ENCODE data around the gene DNAJA2. TPM values are rescaled to one million over a fixed set of nuclear protein-coding genes. Genes with fewer than 3 reads are reported as not detected.

DNAJA2 gene
- total and polyA plus RNA-seq, 9 of the 15 experiments (the other 6 are each of a cell fraction or from before 2014, with no cell fraction given): 24.1 to 75.9 (median 50.7) TPM

- no peak for TF ChIP-seq ZNF407 (IDR thresholded peaks at IDR 0.05; ENCODE audit: low read depth)
- TF ChIP-seq ETV6 (IDR thresholded peaks at IDR 0.05; ENCODE audit: borderline replicate concordance in 1 of 2, low read depth in 2 of 2, low read length in 1 of 2): no peak
- TF ChIP-seq ETV6 (CRISPR knock-in tag; IDR thresholded peaks at IDR 0.05; ENCODE audit: borderline replicate concordance): no peak
- TF ChIP-seq ERF (CRISPR knock-in tag; IDR thresholded peaks at IDR 0.05): no peak
- peak; percentile 73 to 89 for TF ChIP-seq E2F6 (IDR thresholded peaks at IDR 0.05; ENCODE audit: borderline replicate concordance in 1 of 2, extremely low read depth in 1 of 2, insufficient read depth in 1 of 2, insufficient read length in 1 of 2, low read depth in 1 of 2, low read length in 1 of 2, poor library complexity in 1 of 2, severe bottlenecking in 1 of 2)
- TF ChIP-seq NFIX (CRISPR knock-in tag; IDR thresholded peaks at IDR 0.05; ENCODE audit: low read depth): no peak
- no peak for TF ChIP-seq PHTF2 (CRISPR knock-in tag; IDR thresholded peaks at IDR 0.05)
- TF ChIP-seq HMBOX1 (IDR thresholded peaks at IDR 0.05): no peak
- TF ChIP-seq ZNF584 (CRISPR knock-in tag; IDR thresholded peaks at IDR 0.05; ENCODE audit: low read depth): no peak
- no peak for TF ChIP-seq RFX7 (CRISPR knock-in tag; IDR thresholded peaks at IDR 0.05)
- no peak for TF ChIP-seq SMAD3 (CRISPR knock-in tag; conservative IDR thresholded peaks at IDR 0.05)
- peak; percentile 60; the same call in 1 of the 2 replicates for TF ChIP-seq MYC (IDR thresholded peaks at IDR 0.05; ENCODE audit: low read depth, low read length)
- TF ChIP-seq MYC (CRISPR knock-in tag; IDR thresholded peaks at IDR 0.05; ENCODE audit: borderline replicate concordance, low read depth): 0 out of 2 replicates have a peak, but pooled peaks have one; percentile 19
- no peak for TF ChIP-seq NCOA2 (IDR thresholded peaks at IDR 0.05; ENCODE audit: partially characterized antibody in 2 of 2)
- peak; percentile 6; the same call in 1 of the 2 replicates for TF ChIP-seq RB1 (IDR thresholded peaks at IDR 0.05; ENCODE audit: low read depth)
Observed at GRCh38 chr16:46973207-46973995, at the start of gene DNAJA2 (continued).
